ENCODE data around the gene DEXI.

DNA sequence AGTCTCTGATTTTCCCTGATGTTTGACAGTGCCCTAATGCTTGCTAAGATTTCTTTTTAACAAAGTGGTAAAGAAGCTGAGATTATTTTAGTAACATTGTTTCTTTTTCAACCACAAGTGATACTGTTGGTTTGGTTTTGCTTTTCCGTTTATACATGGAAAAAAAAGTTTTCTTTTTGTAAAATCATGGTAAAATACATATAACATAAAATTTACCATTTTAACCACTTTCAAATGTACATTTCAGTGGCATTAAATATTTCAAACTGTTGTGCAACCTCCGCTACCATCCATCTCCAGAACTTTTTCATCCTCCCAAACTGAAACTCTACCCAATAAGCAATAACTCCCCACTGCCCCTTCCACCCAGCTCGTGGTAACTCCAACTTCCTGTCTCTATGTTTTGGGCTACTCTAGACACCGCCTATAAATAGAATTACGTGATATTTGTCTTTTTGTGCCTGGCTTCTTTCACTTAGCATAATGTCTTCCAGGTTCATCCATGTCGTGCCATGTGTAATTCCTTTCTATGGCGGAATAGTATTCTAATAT is 60.7 kb downstream of the DEXI start:
- TF ChIP-seq, protein P1, sequence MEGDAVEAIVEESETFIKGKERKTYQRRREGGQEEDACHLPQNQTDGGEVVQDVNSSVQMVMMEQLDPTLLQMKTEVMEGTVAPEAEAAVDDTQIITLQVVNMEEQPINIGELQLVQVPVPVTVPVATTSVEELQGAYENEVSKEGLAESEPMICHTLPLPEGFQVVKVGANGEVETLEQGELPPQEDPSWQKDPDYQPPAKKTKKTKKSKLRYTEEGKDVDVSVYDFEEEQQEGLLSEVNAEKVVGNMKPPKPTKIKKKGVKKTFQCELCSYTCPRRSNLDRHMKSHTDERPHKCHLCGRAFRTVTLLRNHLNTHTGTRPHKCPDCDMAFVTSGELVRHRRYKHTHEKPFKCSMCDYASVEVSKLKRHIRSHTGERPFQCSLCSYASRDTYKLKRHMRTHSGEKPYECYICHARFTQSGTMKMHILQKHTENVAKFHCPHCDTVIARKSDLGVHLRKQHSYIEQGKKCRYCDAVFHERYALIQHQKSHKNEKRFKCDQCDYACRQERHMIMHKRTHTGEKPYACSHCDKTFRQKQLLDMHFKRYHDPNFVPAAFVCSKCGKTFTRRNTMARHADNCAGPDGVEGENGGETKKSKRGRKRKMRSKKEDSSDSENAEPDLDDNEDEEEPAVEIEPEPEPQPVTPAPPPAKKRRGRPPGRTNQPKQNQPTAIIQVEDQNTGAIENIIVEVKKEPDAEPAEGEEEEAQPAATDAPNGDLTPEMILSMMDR (IDR thresholded peaks at IDR 0.05): no peak
- no peak for TF ChIP-seq POLR2A (IDR thresholded peaks at IDR 0.05)
- TF ChIP-seq POLR2AphosphoS5 (IDR thresholded peaks at IDR 0.05): no peak
- no peak for TF ChIP-seq EP300 (IDR thresholded peaks at IDR 0.05)
